CD14-positive monocyte (primary cell): ENCODE measurements around the gene BHLHE23. TPM values are rescaled to one million over a fixed set of nuclear protein-coding genes. Genes with fewer than 3 reads are reported as not detected.
"Not testable (repeated sequence)": the region's sequence is repeated elsewhere in the genome, so short reads cannot be mapped to it uniquely, and the experiment has no call there.

Source experiments
- DNase-seq, 3 donors: peaks; one replicate each; pipeline ENCODE4 v3.0.0-alpha.2; 2011 to 2022
- H2AFZ ChIP-seq: 2 replicates; pipeline ENCODE4 v1.6.0; 2012; ENCODE audit warnings: mild to moderate bottlenecking, low read depth, low read length, inconsistent platforms; ENCODE audit not compliant: insufficient read depth, poor library complexity, severe bottlenecking
- H3K27ac ChIP-seq, 2 donors: 1 replicate in 1 of 2; 2 replicates in 1 of 2; pipeline ENCODE4 v1.5.1; 2012 to 2013; ENCODE audit warnings: low read length in 2 of 2, control low read depth in 1 of 2, inconsistent platforms in 1 of 2, low read depth in 1 of 2, mild to moderate bottlenecking in 1 of 2
- H3K27me3 ChIP-seq, 2 donors: one replicate each; pipeline versions ENCODE4 v1.6.0 to v1.6.1; 2011 to 2013; ENCODE audit warnings: low read length in 2 of 2; ENCODE audit not compliant: control insufficient read depth in 2 of 2, insufficient read depth in 2 of 2
- H3K36me3 ChIP-seq, 2 donors: replicated peaks in 1 of 2; 1 replicate in 1 of 2; 2 replicates in 1 of 2; pipeline versions ENCODE4 v1.5.1 to v1.6.1; 2012 to 2013; ENCODE audit warnings: low read length in 2 of 2, control low read depth in 1 of 2, inconsistent platforms in 1 of 2, mild to moderate bottlenecking in 1 of 2; ENCODE audit not compliant: insufficient read depth in 2 of 2, control insufficient read depth in 1 of 2
- H3K4me1 ChIP-seq, 2 donors: 1 replicate in 1 of 2; 2 replicates in 1 of 2; pipeline versions ENCODE4 v1.5.1 to v1.6.1; 2012 to 2013; ENCODE audit warnings: low read length in 2 of 2, control low read depth in 1 of 2, inconsistent platforms in 1 of 2, mild to moderate bottlenecking in 1 of 2, moderate library complexity in 1 of 2; ENCODE audit not compliant: insufficient read depth in 2 of 2, control insufficient read depth in 1 of 2
- H3K4me2 ChIP-seq: replicated peaks from 2 replicates; pipeline ENCODE3; 2012; ENCODE audit warnings: low read length, moderate library complexity, mild to moderate bottlenecking; ENCODE audit not compliant: poor library complexity, severe bottlenecking; ENCODE audit errors: extremely low read depth
- H3K4me3 ChIP-seq, 3 experiments: fragments of 200-600 bp in 1 of 3; sonication (generic) in 1 of 3; replicated peaks in 1 of 3; 1 replicate in 2 of 3; 2 replicates in 1 of 3; pipeline ENCODE4 v1.5.1; 2011 to 2013; ENCODE audit warnings: low read length in 3 of 3, mild to moderate bottlenecking in 3 of 3, control low read depth in 2 of 3, low read depth in 2 of 3, inconsistent platforms in 1 of 3, moderate library complexity in 1 of 3
- H3K79me2 ChIP-seq: 2 replicates; pipeline ENCODE4 v1.6.0; 2012; ENCODE audit warnings: mild to moderate bottlenecking, control low read depth, inconsistent platforms, low read length, moderate library complexity; ENCODE audit not compliant: insufficient read depth
- H3K9ac ChIP-seq: 2 replicates; pipeline ENCODE4 v1.6.0; 2017; ENCODE audit warnings: low read length, mild to moderate bottlenecking; ENCODE audit not compliant: insufficient read depth, poor library complexity, severe bottlenecking
- H3K9me3 ChIP-seq, 2 donors: replicated peaks in 1 of 2; 1 replicate in 1 of 2; 2 replicates in 1 of 2; pipeline versions ENCODE4 v1.5.1 to v1.6.1; 2012 to 2013; ENCODE audit warnings: low read length in 2 of 2, control low read depth in 1 of 2; ENCODE audit not compliant: control insufficient read depth in 1 of 2, insufficient read depth in 1 of 2
- H4K20me1 ChIP-seq: 2 replicates; pipeline ENCODE4 v1.6.0; 2012; ENCODE audit warnings: mild to moderate bottlenecking, low read length, control low read depth, moderate library complexity; ENCODE audit not compliant: insufficient read depth
- H3K27ac Mint-ChIP-seq, 7 donors: one replicate each; pipeline ENCODE4 v1.8.0; 2020; ENCODE audit warnings: mild to moderate bottlenecking in 7 of 7, mixed read lengths in 7 of 7, moderate library complexity in 6 of 7, inconsistent platforms in 2 of 7
- H3K27me3 Mint-ChIP-seq, 3 donors: one replicate each; pipeline ENCODE4 v1.8.0; 2021 to 2022; ENCODE audit warnings: low read depth in 3 of 3, mild to moderate bottlenecking in 3 of 3, mixed read lengths in 3 of 3, moderate library complexity in 3 of 3, inconsistent platforms in 1 of 3
- H3K36me3 Mint-ChIP-seq, 2 donors: one replicate each; pipeline ENCODE4 v1.8.0; 2020; ENCODE audit warnings: mixed read lengths in 2 of 2, inconsistent platforms in 1 of 2, mild to moderate bottlenecking in 1 of 2
- H3K4me1 Mint-ChIP-seq: one replicate; pipeline ENCODE4 v1.8.0; 2020; ENCODE audit warnings: mild to moderate bottlenecking, mixed read lengths
- H3K4me3 Mint-ChIP-seq, 2 donors: one replicate each; pipeline ENCODE4 v1.8.0; 2020; ENCODE audit warnings: mild to moderate bottlenecking in 2 of 2, mixed read lengths in 2 of 2, moderate library complexity in 1 of 2
- H3K9me3 Mint-ChIP-seq, 7 donors: one replicate each; pipeline ENCODE4 v1.8.0; 2020 to 2022; ENCODE audit warnings: mixed read lengths in 7 of 7, mild to moderate bottlenecking in 6 of 7, moderate library complexity in 6 of 7, inconsistent platforms in 2 of 7
- CTCF ChIP-seq: fragments of 200-600 bp; IDR thresholded peaks from one replicate; pipeline ENCODE4 v1.8.0; 2022; ENCODE audit warnings: antibody characterized with exemption, mild to moderate bottlenecking
- WGBS: methylation state at CpG from one replicate; pipeline ENCODE4 v1.1.5; 2013; ENCODE audit warnings: missing lambda C conversion rate; ENCODE audit not compliant: insufficient coverage; 5-methylcytosine and 5-hydroxymethylcytosine counted together
- intact Hi-C, 2 donors: fragments of 100-400 bp; cut with micrococcal nuclease; formaldehyde crosslinking; loops; one replicate each; pipeline versions ENCODE4 v1.15.0 to v1.15.1; 2023
- polyA plus RNA-seq, 3 donors: library from polyadenylated mRNA; depleted of rRNA in 1 of 3; unstranded in 2 of 3; stranded (reverse) in 1 of 3; fragments of 300-500 nt in 2 of 3; fragments of >200 nt in 1 of 3; fragmentation: Illumina TruSeq in 2 of 3; gene quantifications; 1 replicate in 2 of 3; 2 replicates in 1 of 3; pipeline ENCODE4 v1.2.3, GENCODE V29; 2012 to 2021

Gene BHLHE23
- polyA plus RNA-seq, 3 donors: not detected

GRCh38 chr20:62961310-62961783 lies 45.4 kb downstream of the BHLHE23 start:
- Histone ChIP-seq H3K79me2 (no peaks in the 10 kb centered on the region), H3K9me3 (no peaks in the 10 kb centered on the region), H2AFZ (no peak overlapping the region), H3K4me1 (peaks cover 11% of the 10 kb centered on the region in 2 donors), H3K4me3 (no peak overlapping the region), H4K20me1 (no peaks in the 10 kb centered on the region), H3K4me2 (no peak overlapping the region), H3K9ac (no peak overlapping the region), H3K27me3 (no peaks in the 10 kb centered on the region), H3K36me3 (peaks cover 16 to 45% of the 10 kb centered on the region in 2 donors), H3K27ac (no peak overlapping the region)
- Mint-ChIP-seq H3K4me1 (peaks cover 20% of the 10 kb centered on the region), H3K36me3 (peaks cover 32 to 60% of the 10 kb centered on the region in 2 donors), H3K27ac (no peak overlapping the region), H3K4me3 (no peak overlapping the region), H3K9me3 (no peaks in the 10 kb centered on the region), H3K27me3 (peaks cover 0 to 2% (median 2%) of the 10 kb centered on the region in 3 donors)
- DNase-seq: no peak
- WGBS: 98% methylated on average over 7 of the region's 19 CpGs
- intact Hi-C loops: no loop called here
- no peak for TF ChIP-seq CTCF

- H2AFZ ChIP-seq, H3K4me3 Mint-ChIP-seq, H3K9ac ChIP-seq, H3K9me3 ChIP-seq, H3K27me3 Mint-ChIP-seq, H3K27me3 ChIP-seq, H4K20me1 ChIP-seq, H3K4me3 ChIP-seq, H3K27ac Mint-ChIP-seq, H3K9me3 Mint-ChIP-seq, H3K4me2 ChIP-seq, H3K27ac ChIP-seq, DNase-seq, H3K79me2 ChIP-seq, intact Hi-C loops: not testable (repeated sequence)
- peaks cover 11% of the 10 kb centered on the region in 2 donors for H3K4me1 ChIP-seq
- 97% methylated on average over 11 of the region's 31 CpGs for WGBS
- peaks cover 33 to 63% of the 10 kb centered on the region in 2 donors for H3K36me3 Mint-ChIP-seq
- peaks cover 16 to 45% of the 10 kb centered on the region in 2 donors for H3K36me3 ChIP-seq
- H3K4me1 Mint-ChIP-seq: peaks cover 22% of the 10 kb centered on the region
Measured at GRCh38 chr20:62960446-62961309, 46.1 kb downstream of the BHLHE23 start.
